Sigmoid colon (tissue), 4 donors: ENCODE measurements around the gene COPA.

Experiments used
- EP300 ChIP-seq, 4 donors: sonication (generic); formaldehyde crosslinking; IDR thresholded peaks; one replicate each; pipeline ENCODE4 v1.6.1; 2017; ENCODE audit warnings: antibody characterized with exemption in 4 of 4
- POLR2A ChIP-seq, 2 donors: fragments of 450-650 bp; IDR thresholded peaks; one replicate each; pipeline ENCODE4 v1.6.1; 2016; ENCODE audit warnings: antibody characterized with exemption in 2 of 2, mild to moderate bottlenecking in 2 of 2, moderate library complexity in 2 of 2
- POLR2AphosphoS5 ChIP-seq, 4 donors: sonication (generic); formaldehyde crosslinking; IDR thresholded peaks; one replicate each; pipeline ENCODE4 v1.6.1; 2017; ENCODE audit warnings: antibody characterized with exemption in 4 of 4
- TF ChIP-seq, protein P1 (sequence below), 4 experiments: fragments of 450-650 bp in 3 of 4; fragments of 200-600 bp in 1 of 4; IDR thresholded peaks; one replicate each; pipeline ENCODE4 v1.5.1; 2016 to 2019; ENCODE audit warnings: antibody characterized with exemption in 4 of 4, mild to moderate bottlenecking in 3 of 4, moderate library complexity in 2 of 4

DNA sequence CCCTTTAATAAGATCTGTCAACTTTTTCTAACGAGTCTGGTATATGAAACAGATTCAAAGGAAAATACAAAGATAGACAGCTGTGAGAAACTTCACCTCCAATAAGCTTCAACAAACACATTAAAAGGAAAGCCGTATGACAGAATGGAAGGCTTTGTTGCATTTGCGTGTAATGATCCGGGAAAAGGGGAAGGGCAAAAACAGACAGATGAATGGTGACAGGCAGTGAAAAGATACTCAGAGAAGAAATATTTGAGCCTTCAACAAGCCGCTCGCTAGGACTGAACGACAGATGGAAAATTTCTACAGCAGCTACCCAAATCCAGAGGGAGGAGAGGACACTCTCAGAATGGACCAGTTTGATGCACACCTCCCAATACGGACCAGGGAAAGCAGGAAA is 14.9 kb downstream of the COPA start:
- TF ChIP-seq, protein P1, sequence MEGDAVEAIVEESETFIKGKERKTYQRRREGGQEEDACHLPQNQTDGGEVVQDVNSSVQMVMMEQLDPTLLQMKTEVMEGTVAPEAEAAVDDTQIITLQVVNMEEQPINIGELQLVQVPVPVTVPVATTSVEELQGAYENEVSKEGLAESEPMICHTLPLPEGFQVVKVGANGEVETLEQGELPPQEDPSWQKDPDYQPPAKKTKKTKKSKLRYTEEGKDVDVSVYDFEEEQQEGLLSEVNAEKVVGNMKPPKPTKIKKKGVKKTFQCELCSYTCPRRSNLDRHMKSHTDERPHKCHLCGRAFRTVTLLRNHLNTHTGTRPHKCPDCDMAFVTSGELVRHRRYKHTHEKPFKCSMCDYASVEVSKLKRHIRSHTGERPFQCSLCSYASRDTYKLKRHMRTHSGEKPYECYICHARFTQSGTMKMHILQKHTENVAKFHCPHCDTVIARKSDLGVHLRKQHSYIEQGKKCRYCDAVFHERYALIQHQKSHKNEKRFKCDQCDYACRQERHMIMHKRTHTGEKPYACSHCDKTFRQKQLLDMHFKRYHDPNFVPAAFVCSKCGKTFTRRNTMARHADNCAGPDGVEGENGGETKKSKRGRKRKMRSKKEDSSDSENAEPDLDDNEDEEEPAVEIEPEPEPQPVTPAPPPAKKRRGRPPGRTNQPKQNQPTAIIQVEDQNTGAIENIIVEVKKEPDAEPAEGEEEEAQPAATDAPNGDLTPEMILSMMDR (IDR thresholded peaks at IDR 0.05) = no peak
- TF ChIP-seq EP300 (IDR thresholded peaks at IDR 0.05) = no peak
- TF ChIP-seq POLR2A (IDR thresholded peaks at IDR 0.05) = no peak
- TF ChIP-seq POLR2AphosphoS5 (IDR thresholded peaks at IDR 0.05) = no peak
